ENCODE measurements around the gene CIC. TPM values are rescaled to one million over a fixed set of nuclear protein-coding genes. Genes with fewer than 3 reads are reported as not detected.

CIC gene
- total and polyA plus RNA-seq, 2 of the 13 experiments (the other 11 are each of a cell fraction or from before 2014, with no cell fraction given), result 5.9 to 8.0 TPM

GRCh38 chr19:42316223-42317211 lies 47.5 kb downstream of the CIC start (continued):
- no peak for TF ChIP-seq KAT2B (IDR thresholded peaks at IDR 0.05; ENCODE audit: borderline replicate concordance, low read depth, low read length)
- TF ChIP-seq CCAR2 (optimal IDR thresholded peaks at IDR 0.05; ENCODE audit: low read depth, low read length), result no peak
- TF ChIP-seq SMYD3 (CRISPR knock-in tag; IDR thresholded peaks at IDR 0.05), result no peak
- TF ChIP-seq HBP1 (CRISPR knock-in tag; IDR thresholded peaks at IDR 0.05; ENCODE audit: low read depth), result no peak
- no peak for TF ChIP-seq SMARCC2 (IDR thresholded peaks at IDR 0.05)
- no peak for TF ChIP-seq ZNF501 (CRISPR knock-in tag; IDR thresholded peaks at IDR 0.05)
- no peak for TF ChIP-seq ZNF615 (CRISPR knock-in tag; IDR thresholded peaks at IDR 0.05; ENCODE audit: borderline replicate concordance)
- no peak for TF ChIP-seq ZNF407 (CRISPR knock-in tag; IDR thresholded peaks at IDR 0.05; ENCODE audit: not compliant biosample characterization)
- no peak for TF ChIP-seq ZNF614 (CRISPR knock-in tag; IDR thresholded peaks at IDR 0.05; ENCODE audit: borderline replicate concordance)
- TF ChIP-seq TCF7L2 (IDR thresholded peaks at IDR 0.05; ENCODE audit: low read depth, low read length), result no peak
- TF ChIP-seq FOXO1 (CRISPR knock-in tag; IDR thresholded peaks at IDR 0.05), result 0 out of 2 replicates have a peak, but pooled peaks have one; percentile 9
- peak; percentile 57 for TF ChIP-seq THAP11 (CRISPR knock-in tag; IDR thresholded peaks at IDR 0.05)
